Psoas muscle (tissue), 8 donors: ENCODE measurements around the gene RHBDD1. TPM values are rescaled to one million over a fixed set of nuclear protein-coding genes. Genes with fewer than 3 reads are reported as not detected.
A peak's percentile ranks its signal among the peaks of the same experiment; 100 is the strongest.

Experiments used
- ATAC-seq, 4 donors: fragments of 200-7000 bp; cut with Tn5 transposase; one replicate each; pipeline ENCODE4 v1.9.1; 2020; ENCODE audit warnings: moderate library complexity in 3 of 4, mild to moderate bottlenecking in 2 of 4
- DNase-seq, 2 donors: peaks; one replicate each; pipeline ENCODE4 v3.0.0-alpha.2; 2020
- H3K27ac ChIP-seq: fragments of 200-600 bp; one replicate; pipeline ENCODE4 v1.8.0; 2022
- H3K27me3 ChIP-seq, 3 donors: fragments of 200-600 bp in 1 of 3; one replicate each; pipeline versions ENCODE4 v1.6.1 to v1.8.0; 2013 to 2022; ENCODE audit warnings: low read length in 2 of 3, mild to moderate bottlenecking in 2 of 3, moderate library complexity in 1 of 3; ENCODE audit not compliant: insufficient read depth in 3 of 3
- H3K36me3 ChIP-seq, 2 donors: fragments of 200-600 bp in 1 of 2; one replicate each; pipeline versions ENCODE4 v1.6.1 to v1.8.0; 2013 to 2022; ENCODE audit warnings: low read depth in 1 of 2, mild to moderate bottlenecking in 1 of 2, moderate library complexity in 1 of 2; ENCODE audit not compliant: insufficient read depth in 1 of 2
- H3K4me1 ChIP-seq: fragments of 200-600 bp; one replicate; pipeline ENCODE4 v1.8.0; 2022
- H3K4me3 ChIP-seq: fragments of 200-600 bp; one replicate; pipeline ENCODE4 v1.8.0; 2022; ENCODE audit warnings: mild to moderate bottlenecking
- H3K9me3 ChIP-seq: fragments of 200-600 bp; one replicate; pipeline ENCODE4 v1.8.0; 2022
- CTCF ChIP-seq: fragments of 200-600 bp; IDR thresholded peaks from one replicate; pipeline ENCODE4 v1.8.0; 2022; ENCODE audit warnings: antibody characterized with exemption
- WGBS, 3 donors: extraction: QIAGEN DNeasy Blood & Tissue Kit; methylation state at CpG; one replicate each; pipeline versions ENCODE4 v1.1.6 to v1.1.7; 2013; 5-methylcytosine and 5-hydroxymethylcytosine counted together
- intact Hi-C, 2 donors: fragments of 100-400 bp; cut with DNase I; formaldehyde crosslinking; loops; one replicate each; pipeline versions ENCODE4 v1.11.0 to v1.14.2; 2022
- polyA plus RNA-seq, 3 donors: library from polyadenylated mRNA; stranded (reverse); fragments of 200-250 nt; gene quantifications; one replicate each; pipeline ENCODE4 v1.2.3, GENCODE V29; 2013
- total RNA-seq, 4 donors: library from RNA; stranded (reverse); fragmentation: NEBNext Ultra II Directional in 2 of 4; extraction: Animal tissue kit (Norgen Biotek cat#: 25700) in 2 of 4; gene quantifications; one replicate each; pipeline versions ENCODE4 v1.2.1 to v1.2.4, GENCODE V29; 2021 to 2023
- donor health status: healthy with polysubstance abuse.
- donor health status: DM: no; HTN: no; CAD: no; lungs with moderate emphysema.
- donor health status: Bipolar disorder and iron deficiency.
- donor health status: healthy.
- donor health status: DM: yes; HTN: yes; CAD: no.
- donor health status: DM: no; HTN: no; CAD: no.
- donor health status: DM: no; HTN: no; CAD: no.
- donor health status: DM: yes; HTN: yes; CAD: no.

RHBDD1 gene
- total and polyA plus RNA-seq, 7 donors: 6.7 to 26.1 (median 17.9) TPM

DNA sequence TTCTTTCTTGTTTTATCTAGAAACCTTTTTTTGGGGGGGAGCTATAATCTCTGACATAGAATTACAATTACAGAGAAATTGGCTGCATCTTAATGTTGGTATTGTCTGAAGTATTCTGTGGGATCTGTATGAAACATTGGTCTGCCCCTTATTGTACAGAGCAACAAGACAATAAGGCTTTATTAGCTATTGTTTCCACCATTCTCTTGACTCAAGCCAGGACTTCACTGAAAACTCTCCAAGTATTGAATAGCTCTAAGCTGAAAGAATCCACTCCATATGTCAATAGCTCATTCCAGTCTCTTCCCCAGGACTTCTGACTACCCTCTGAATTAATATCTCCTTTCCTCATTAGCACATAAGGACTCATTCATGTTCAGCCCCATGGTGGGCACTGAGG, 77.8 kb downstream of the RHBDD1 start:
- ATAC-seq (no peak), DNase-seq (no peak)
- Histone ChIP-seq H3K4me3 (no peak overlapping the region), H3K27me3 (no peaks in the 10 kb centered on the region), H3K36me3 (peaks cover 0 to 18% of the 10 kb centered on the region in 2 donors), H3K27ac (no peak overlapping the region), H3K9me3 (no peaks in the 10 kb centered on the region), H3K4me1 (no peaks in the 10 kb centered on the region)
- TF ChIP-seq CTCF: no peak
- intact Hi-C loops: no loop called here

DNA sequence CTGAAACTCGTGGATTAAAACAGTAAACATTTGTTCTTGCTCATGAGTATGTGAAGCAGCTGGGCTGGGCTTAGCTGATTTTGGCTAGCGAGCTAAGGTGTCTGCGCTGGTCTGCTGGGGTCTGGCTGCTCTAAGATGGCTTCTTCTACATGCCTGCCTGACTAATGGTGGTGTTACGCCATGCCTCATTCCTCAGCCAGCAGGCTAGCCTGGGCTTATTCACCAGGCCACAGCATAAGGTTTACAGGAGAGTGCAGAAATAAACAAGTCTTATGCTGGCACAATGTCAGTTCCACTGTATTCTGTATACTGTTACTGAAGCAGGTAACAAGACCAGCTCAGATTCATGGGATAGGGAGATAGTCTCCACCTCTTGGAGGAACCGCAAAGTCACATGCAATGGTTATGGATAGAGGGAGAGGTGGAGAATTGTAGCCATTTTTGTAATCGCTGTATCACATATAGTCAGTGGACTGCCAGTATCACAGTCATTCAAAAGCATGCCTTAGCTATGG, 80.0 kb downstream of the RHBDD1 start:
- Histone ChIP-seq H3K27me3 (no peaks in the 10 kb centered on the region), H3K27ac (no peak overlapping the region), H3K4me1 (no peaks in the 10 kb centered on the region), H3K36me3 (peaks cover 0 to 11% of the 10 kb centered on the region in 2 donors), H3K4me3 (no peak overlapping the region), H3K9me3 (no peaks in the 10 kb centered on the region)
- intact Hi-C loops: no loop called here
- TF ChIP-seq CTCF: no peak
- DNase-seq: no peak
- peak in 2 of 4 donors; percentile 43 to 59 for ATAC-seq
- 71 to 88% (median 75%) methylated on average over 6 of the region's 6 CpGs for WGBS, 3 donors

DNA sequence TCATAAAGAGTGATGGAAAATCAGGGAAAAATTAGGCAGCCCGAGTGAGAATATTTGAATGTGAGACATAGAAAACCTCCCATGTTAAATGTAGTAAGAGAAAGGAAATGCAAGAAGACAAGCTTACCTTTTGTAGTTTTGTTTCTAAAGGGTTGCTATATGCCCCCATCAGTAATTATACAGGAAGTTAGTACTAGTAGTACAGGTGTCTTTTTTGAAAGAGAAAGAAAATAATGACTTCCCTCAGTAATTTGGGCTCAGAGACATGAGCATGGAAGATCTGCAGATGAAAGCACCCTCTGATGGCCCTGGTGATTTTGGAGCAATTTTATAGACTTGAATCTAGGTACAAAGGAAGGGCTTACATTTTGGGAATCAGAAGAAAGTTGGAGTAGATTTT, 80.8 kb downstream of the RHBDD1 start:
- H3K4me3 ChIP-seq: no peak overlapping the region
- TF ChIP-seq CTCF: no peak
- H3K27ac ChIP-seq: no peak overlapping the region
- intact Hi-C loops: no loop called here
- 83 to 89% (median 89%) methylated on average over 1 of the region's 1 CpG for WGBS, 3 donors
- H3K9me3 ChIP-seq: no peaks in the 10 kb centered on the region
- peaks cover 0 to 11% of the 10 kb centered on the region in 2 donors for H3K36me3 ChIP-seq
- no peaks in the 10 kb centered on the region for H3K4me1 ChIP-seq
- DNase-seq (no peak), ATAC-seq (no peak)
- no peaks in the 10 kb centered on the region for H3K27me3 ChIP-seq

DNA sequence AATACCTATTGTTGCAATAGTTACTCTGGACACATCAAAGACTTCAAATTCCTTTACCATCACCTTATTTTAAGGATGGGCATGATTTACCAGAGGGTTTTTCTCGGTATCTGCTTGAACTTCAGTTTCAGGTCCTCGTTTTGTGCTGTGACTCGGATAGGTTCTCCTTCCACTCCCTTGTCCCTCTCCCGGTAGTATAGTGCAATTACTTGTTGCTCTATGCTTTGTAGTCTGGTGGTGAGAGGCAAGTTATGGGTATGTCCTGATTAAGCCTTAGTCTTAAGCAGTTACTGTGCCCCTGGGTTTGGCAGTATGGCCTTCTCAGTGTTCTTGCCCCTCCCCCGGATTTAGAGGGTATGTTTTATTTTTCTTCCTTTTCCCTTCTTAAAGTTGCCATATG, 96.6 kb downstream of the RHBDD1 start:
- 94 to 95% (median 94%) methylated on average over 5 of the region's 5 CpGs for WGBS, 3 donors
- no peak for ATAC-seq
- H3K4me3 ChIP-seq: no peak overlapping the region
- DNase-seq: no peak
- H3K27me3 ChIP-seq: no peaks in the 10 kb centered on the region
- H3K4me1 ChIP-seq: no peaks in the 10 kb centered on the region
- no peaks in the 10 kb centered on the region for H3K36me3 ChIP-seq
- no peak overlapping the region for H3K27ac ChIP-seq
- TF ChIP-seq CTCF: no peak
- peaks cover 4% of the 10 kb centered on the region for H3K9me3 ChIP-seq
- intact Hi-C loops: no loop called here

DNA sequence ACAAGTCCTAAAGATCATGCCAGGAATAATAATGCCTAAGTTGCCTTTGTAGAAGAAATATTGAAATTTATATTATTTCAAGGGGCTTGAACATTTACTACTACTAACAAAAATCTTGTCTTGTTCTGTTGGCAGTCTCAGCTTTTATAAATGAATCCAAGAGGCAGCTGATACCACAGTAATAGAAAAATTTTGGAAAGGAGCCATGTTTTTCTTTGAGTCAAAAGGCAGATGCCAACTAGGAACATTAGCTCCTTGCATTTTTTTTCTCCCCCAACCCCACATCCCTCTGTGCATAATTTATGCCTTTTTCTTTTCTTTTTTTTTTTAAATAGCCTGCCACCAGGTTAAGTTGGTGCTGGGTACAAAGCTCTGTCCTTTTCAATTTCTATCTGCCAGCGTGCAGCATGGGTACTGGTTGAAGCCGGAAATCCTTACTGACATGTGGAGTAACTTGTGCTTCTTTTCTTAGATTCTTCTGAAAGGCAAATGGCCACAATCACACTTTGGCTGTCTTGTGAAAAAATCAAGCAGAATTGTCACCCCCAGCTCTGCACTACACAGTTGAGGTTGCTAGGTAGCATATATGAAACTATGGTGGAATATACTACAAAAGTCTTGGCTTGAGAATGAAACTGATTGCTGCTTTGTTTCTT, 98.8 kb downstream of the RHBDD1 start:
- WGBS, 3 donors: 91 to 98% (median 94%) methylated on average over 2 of the region's 2 CpGs
- ATAC-seq (no peak), DNase-seq (no peak)
- H3K4me1 ChIP-seq: no peaks in the 10 kb centered on the region
- H3K27me3 ChIP-seq: no peaks in the 10 kb centered on the region
- TF ChIP-seq CTCF: no peak
- intact Hi-C loops: no loop called here
- no peak overlapping the region for H3K4me3 ChIP-seq
- H3K36me3 ChIP-seq: no peaks in the 10 kb centered on the region
- no peak overlapping the region for H3K27ac ChIP-seq
- H3K9me3 ChIP-seq: peaks cover 4% of the 10 kb centered on the region
